ENCODE measurements around the gene PCDH7. TPM values are rescaled to one million over a fixed set of nuclear protein-coding genes. Genes with fewer than 3 reads are reported as not detected.

PCDH7 gene
- total RNA-seq, 1 experiment from 2014 or later: 65.9 TPM

GRCh38 chr4:30746735-30747134 lies 26.6 kb downstream of the PCDH7 start:
- TF ChIP-seq FOSL1 (IDR thresholded peaks at IDR 0.05; ENCODE audit: low read depth) (no peak), RAD21 (IDR thresholded peaks at IDR 0.05; ENCODE audit: low read depth) (no peak), SIN3A (IDR thresholded peaks at IDR 0.05; ENCODE audit: low read depth) (no peak), ELF1 (IDR thresholded peaks at IDR 0.05; ENCODE audit: borderline replicate concordance, low read depth) (no peak), SRF (IDR thresholded peaks at IDR 0.05; ENCODE audit: low read depth) (no peak), JUND (IDR thresholded peaks at IDR 0.05) (no peak), CEBPB (IDR thresholded peaks at IDR 0.05; ENCODE audit: low read depth) (no peak), ZNF274 (IDR thresholded peaks at IDR 0.05; ENCODE audit: low read depth, low read length) (no peak), EGR1 (IDR thresholded peaks at IDR 0.05; ENCODE audit: low read depth) (no peak), SP1 (IDR thresholded peaks at IDR 0.05; ENCODE audit: low read depth) (no peak), REST (IDR thresholded peaks at IDR 0.05; ENCODE audit: low read depth) (no peak), ATF3 (IDR thresholded peaks at IDR 0.05) (no peak), YY1 (IDR thresholded peaks at IDR 0.05; ENCODE audit: extremely low read depth, insufficient replicate concordance, low read depth, low read length) (no peak), MAX (IDR thresholded peaks at IDR 0.05) (no peak), POLR2A (IDR thresholded peaks at IDR 0.05; ENCODE audit: borderline replicate concordance, extremely low read depth, insufficient read depth, insufficient read length) (no peak), ZFX (IDR thresholded peaks at IDR 0.05) (no peak)
- peak overlapping the region; percentile 100 for H3K27ac ChIP-seq (ENCODE audit: low read depth, low read length)
- H3K9me2 ChIP-seq (ENCODE audit: insufficient read depth): no peaks in the 10 kb centered on the region
- intact Hi-C loops (cut with micrococcal nuclease): no loop called here
- no peak for DNase-seq (ENCODE audit: low read depth, low spot score)
- ChIA-PET RAD21 (ENCODE audit: low non-redundant PET in 1 of 2, low total read pairs in 2 of 2, uncharacterized antibody in 2 of 2, unreplicated experiment in 2 of 2) (no interaction called here), POLR2A (interaction anchor here (1.7 kb wide), 1 partner anchor 10 kb away, joined by 7 read pairs; no protein-coding TSS in a partner anchor), CTCF (no interaction called here)
- no peaks in the 10 kb centered on the region for H4K20me1 ChIP-seq (ENCODE audit: insufficient read depth)
- peaks cover 45 to 72% of the 10 kb centered on the region in 2 experiments for H3K4me1 ChIP-seq (ENCODE audit: control insufficient read depth in 1 of 2, insufficient read depth in 2 of 2, low read length in 2 of 2)
- H2AFZ ChIP-seq (ENCODE audit: low read depth, low read length, poor library complexity, severe bottlenecking): peak overlapping the region; percentile 3
- no peak overlapping the region for H3K4me2 ChIP-seq (ENCODE audit: low read length)
- H3K9ac ChIP-seq (ENCODE audit: low read length): peak overlapping the region; percentile 24
- BruUV-seq (replicated peaks): no TSS peak
- H3K4me3 ChIP-seq (replicated peaks in 1 of 2; ENCODE audit: low read depth in 1 of 2, low read length in 2 of 2): no peak overlapping the region
- ATAC-seq: no peak
- peaks cover 0 to 22% of the 10 kb centered on the region in 2 experiments; a peak in 2 of 4 replicates for H3K36me3 ChIP-seq (ENCODE audit: control insufficient read depth in 1 of 2, insufficient read depth in 2 of 2, low read length in 2 of 2)
- H3K9me3 ChIP-seq (ENCODE audit: control insufficient read depth in 1 of 2, insufficient read depth in 1 of 2, low read depth in 1 of 2, low read length in 2 of 2): no peaks in the 10 kb centered on the region
- H3K27me3 ChIP-seq (ENCODE audit: insufficient read depth, low read length): no peaks in the 10 kb centered on the region
- no peaks in the 10 kb centered on the region for H3K79me2 ChIP-seq (ENCODE audit: insufficient read depth, low read length)

Measured in HCT116 (cell line).